ENCODE measurements around the gene CHRNA7.

CHRNA7 gene

GRCh38 chr15:32003558-32003957 lies 26.8 kb upstream of the CHRNA7 start:
- no peaks in the 10 kb centered on the region for H3K9me3 ChIP-seq (ENCODE audit: insufficient read depth, low read depth, low read length)
- no peaks in the 10 kb centered on the region for H3K79me1 ChIP-seq (ENCODE audit: low read length)
- no peak overlapping the region for H4K91ac ChIP-seq (ENCODE audit: low read depth, low read length)
- no peaks in the 10 kb centered on the region for H3K4me1 ChIP-seq (ENCODE audit: control insufficient read depth in 1 of 2, insufficient read depth in 2 of 2, low read length in 2 of 2)
- no peaks in the 10 kb centered on the region for H3K36me3 ChIP-seq (ENCODE audit: control insufficient read depth in 1 of 2, insufficient read depth in 2 of 2, low read length in 2 of 2)
- no peak overlapping the region for H2BK120ac ChIP-seq (ENCODE audit: insufficient read depth, low read length, poor library complexity)
- no peak overlapping the region for H2AK5ac ChIP-seq (ENCODE audit: low read length)
- no peak overlapping the region for H3K18ac ChIP-seq (ENCODE audit: low read length)
- no peak overlapping the region for H4K8ac ChIP-seq (ENCODE audit: low read depth, low read length)
- no peak overlapping the region for H2AFZ ChIP-seq (ENCODE audit: insufficient read depth, low read length, poor library complexity)
- no peak overlapping the region for H2BK5ac ChIP-seq (ENCODE audit: low read depth, low read length, poor library complexity)
- no peak overlapping the region for H3K14ac ChIP-seq (ENCODE audit: low read length)
- H3K27me3 ChIP-seq (ENCODE audit: insufficient read depth, low read length), result no peaks in the 10 kb centered on the region
- no CpG with 5 or more reads among the region's 2 CpGs for WGBS (ENCODE audit: extremely low coverage, insufficient coverage, insufficient read length)
- no peaks in the 10 kb centered on the region for H3K79me2 ChIP-seq (ENCODE audit: control insufficient read depth, insufficient read depth, low read length, poor library complexity)
- no peak overlapping the region for H3K4ac ChIP-seq (ENCODE audit: low read depth, low read length)
- H3K23ac ChIP-seq (ENCODE audit: low read length), result no peak overlapping the region
- H4K12ac ChIP-seq (ENCODE audit: low read depth, low read length), result no peak overlapping the region
- H2BK12ac ChIP-seq (ENCODE audit: low read length), result no peak overlapping the region
- H3K9ac ChIP-seq (ENCODE audit: low read length), result no peak overlapping the region
- no peak overlapping the region for H3K4me3 ChIP-seq (ENCODE audit: low read depth, low read length)
- no peak overlapping the region for H3K27ac ChIP-seq (ENCODE audit: low read depth, low read length)
- H3K4me2 ChIP-seq (ENCODE audit: low read length), result no peak overlapping the region
- no peak for DNase-seq

DNA sequence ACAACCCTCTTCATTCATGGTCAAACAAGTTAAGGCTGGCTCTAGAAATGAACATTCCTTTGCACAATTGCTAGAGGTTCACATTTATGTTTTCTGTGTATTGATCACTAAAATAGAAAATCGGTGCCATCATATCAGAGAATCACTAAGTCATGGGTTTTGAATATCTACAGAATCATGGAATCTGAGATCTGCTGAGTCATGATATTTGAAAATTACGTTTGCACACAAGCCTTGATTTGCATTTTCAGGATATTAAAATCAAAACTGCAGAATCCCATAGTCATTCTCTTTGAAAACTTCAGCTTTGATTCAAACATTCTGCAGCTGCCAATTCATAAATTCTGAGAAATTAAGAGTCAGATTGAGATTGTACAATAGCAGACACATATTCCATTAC lies 26.1 kb upstream of the CHRNA7 start:
- Histone ChIP-seq H2AK5ac (ENCODE audit: low read length) (no peak overlapping the region), H3K4ac (ENCODE audit: low read depth, low read length) (no peak overlapping the region), H3K36me3 (ENCODE audit: control insufficient read depth in 1 of 2, insufficient read depth in 2 of 2, low read length in 2 of 2) (no peaks in the 10 kb centered on the region), H3K27me3 (ENCODE audit: insufficient read depth, low read length) (no peaks in the 10 kb centered on the region), H3K27ac (ENCODE audit: low read depth, low read length) (no peak overlapping the region), H2BK12ac (ENCODE audit: low read length) (no peak overlapping the region), H2AFZ (ENCODE audit: insufficient read depth, low read length, poor library complexity) (no peak overlapping the region), H3K9me3 (ENCODE audit: insufficient read depth, low read depth, low read length) (no peaks in the 10 kb centered on the region), H4K91ac (ENCODE audit: low read depth, low read length) (no peak overlapping the region), H3K4me1 (ENCODE audit: control insufficient read depth in 1 of 2, insufficient read depth in 2 of 2, low read length in 2 of 2) (no peaks in the 10 kb centered on the region), H4K12ac (ENCODE audit: low read depth, low read length) (no peak overlapping the region), H4K8ac (ENCODE audit: low read depth, low read length) (no peak overlapping the region), H3K14ac (ENCODE audit: low read length) (no peak overlapping the region), H2BK5ac (ENCODE audit: low read depth, low read length, poor library complexity) (no peak overlapping the region), H3K4me3 (ENCODE audit: low read depth, low read length) (no peak overlapping the region), H3K4me2 (ENCODE audit: low read length) (no peak overlapping the region), H3K79me2 (ENCODE audit: control insufficient read depth, insufficient read depth, low read length, poor library complexity) (no peaks in the 10 kb centered on the region), H2BK120ac (ENCODE audit: insufficient read depth, low read length, poor library complexity) (no peak overlapping the region), H3K79me1 (ENCODE audit: low read length) (no peaks in the 10 kb centered on the region), H3K9ac (ENCODE audit: low read length) (no peak overlapping the region), H3K23ac (ENCODE audit: low read length) (no peak overlapping the region), H3K18ac (ENCODE audit: low read length) (no peak overlapping the region)
- no CpG with 5 or more reads among the region's 2 CpGs for WGBS (ENCODE audit: extremely low coverage, insufficient coverage, insufficient read length)
- DNase-seq, result no peak

DNA sequence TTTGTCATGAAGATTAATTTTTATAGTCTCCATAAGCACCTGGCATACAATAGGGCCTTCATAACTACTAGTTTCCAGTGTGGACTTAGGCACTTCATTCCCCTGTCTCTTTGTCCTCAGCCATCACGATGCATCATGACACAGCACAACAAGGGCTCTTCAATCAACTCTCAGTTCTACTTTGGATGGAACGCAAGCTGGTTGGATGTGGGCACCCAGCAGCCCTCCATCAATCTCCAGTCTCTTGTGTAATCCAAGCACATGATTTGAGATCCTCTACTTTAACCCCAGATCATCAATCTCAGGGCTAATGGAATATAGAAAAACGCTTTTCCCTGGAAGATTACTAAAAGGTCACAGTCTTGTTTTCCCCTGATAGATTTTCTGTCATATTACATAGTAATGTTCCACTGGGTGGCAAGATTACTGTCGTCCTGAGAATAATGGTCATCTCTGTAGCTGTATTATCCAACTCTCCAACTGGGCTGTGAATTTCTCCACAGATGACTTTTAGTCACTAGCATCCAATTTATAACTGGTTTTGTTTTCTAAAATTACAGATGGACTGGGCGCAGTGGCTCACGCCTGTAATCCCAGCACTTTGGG lies 22.9 kb upstream of the CHRNA7 start:
- Histone ChIP-seq H3K9me3 (ENCODE audit: insufficient read depth, low read depth, low read length) (no peaks in the 10 kb centered on the region), H2AK5ac (ENCODE audit: low read length) (no peak overlapping the region), H2AFZ (ENCODE audit: insufficient read depth, low read length, poor library complexity) (no peak overlapping the region), H3K18ac (ENCODE audit: low read length) (no peak overlapping the region), H3K14ac (ENCODE audit: low read length) (no peak overlapping the region), H3K79me1 (ENCODE audit: low read length) (no peaks in the 10 kb centered on the region), H3K4ac (ENCODE audit: low read depth, low read length) (no peak overlapping the region), H3K4me3 (ENCODE audit: low read depth, low read length) (no peak overlapping the region), H3K79me2 (ENCODE audit: control insufficient read depth, insufficient read depth, low read length, poor library complexity) (no peaks in the 10 kb centered on the region), H4K8ac (ENCODE audit: low read depth, low read length) (no peak overlapping the region), H4K91ac (ENCODE audit: low read depth, low read length) (no peak overlapping the region), H4K12ac (ENCODE audit: low read depth, low read length) (no peak overlapping the region), H3K9ac (ENCODE audit: low read length) (no peak overlapping the region), H3K4me1 (ENCODE audit: control insufficient read depth in 1 of 2, insufficient read depth in 2 of 2, low read length in 2 of 2) (no peaks in the 10 kb centered on the region), H3K27ac (ENCODE audit: low read depth, low read length) (no peak overlapping the region), H2BK5ac (ENCODE audit: low read depth, low read length, poor library complexity) (no peak overlapping the region), H3K36me3 (ENCODE audit: control insufficient read depth in 1 of 2, insufficient read depth in 2 of 2, low read length in 2 of 2) (no peaks in the 10 kb centered on the region), H2BK12ac (ENCODE audit: low read length) (no peak overlapping the region), H2BK120ac (ENCODE audit: insufficient read depth, low read length, poor library complexity) (no peak overlapping the region), H3K4me2 (ENCODE audit: low read length) (no peak overlapping the region), H3K23ac (ENCODE audit: low read length) (no peak overlapping the region), H3K27me3 (ENCODE audit: insufficient read depth, low read length) (no peaks in the 10 kb centered on the region)
- WGBS (ENCODE audit: extremely low coverage, insufficient coverage, insufficient read length), result no CpG with 5 or more reads among the region's 6 CpGs
- DNase-seq, result no peak

- no peaks in the 10 kb centered on the region for H3K79me1 ChIP-seq (ENCODE audit: low read length)
- no peak overlapping the region for H3K27ac ChIP-seq (ENCODE audit: low read depth, low read length)
- DNase-seq, result no peak
- no peak overlapping the region for H2AFZ ChIP-seq (ENCODE audit: insufficient read depth, low read length, poor library complexity)
- no peak overlapping the region for H2BK5ac ChIP-seq (ENCODE audit: low read depth, low read length, poor library complexity)
- WGBS (ENCODE audit: extremely low coverage, insufficient coverage, insufficient read length), result no CpG with 5 or more reads among the region's 1 CpG
- no peak overlapping the region for H4K8ac ChIP-seq (ENCODE audit: low read depth, low read length)
- no peaks in the 10 kb centered on the region for H3K36me3 ChIP-seq (ENCODE audit: control insufficient read depth in 1 of 2, insufficient read depth in 2 of 2, low read length in 2 of 2)
- no peak overlapping the region for H3K4me3 ChIP-seq (ENCODE audit: low read depth, low read length)
- no peak overlapping the region for H2BK12ac ChIP-seq (ENCODE audit: low read length)
- no peak overlapping the region for H3K23ac ChIP-seq (ENCODE audit: low read length)
- no peaks in the 10 kb centered on the region for H3K79me2 ChIP-seq (ENCODE audit: control insufficient read depth, insufficient read depth, low read length, poor library complexity)
- no peak overlapping the region for H3K4ac ChIP-seq (ENCODE audit: low read depth, low read length)
- no peak overlapping the region for H2BK120ac ChIP-seq (ENCODE audit: insufficient read depth, low read length, poor library complexity)
- no peaks in the 10 kb centered on the region for H3K9me3 ChIP-seq (ENCODE audit: insufficient read depth, low read depth, low read length)
- no peaks in the 10 kb centered on the region for H3K27me3 ChIP-seq (ENCODE audit: insufficient read depth, low read length)
- no peak overlapping the region for H3K14ac ChIP-seq (ENCODE audit: low read length)
- no peak overlapping the region for H3K9ac ChIP-seq (ENCODE audit: low read length)
- no peak overlapping the region for H3K4me2 ChIP-seq (ENCODE audit: low read length)
- no peak overlapping the region for H3K18ac ChIP-seq (ENCODE audit: low read length)
- no peak overlapping the region for H2AK5ac ChIP-seq (ENCODE audit: low read length)
- no peak overlapping the region for H4K12ac ChIP-seq (ENCODE audit: low read depth, low read length)
- H4K91ac ChIP-seq (ENCODE audit: low read depth, low read length), result no peak overlapping the region
- no peaks in the 10 kb centered on the region for H3K4me1 ChIP-seq (ENCODE audit: control insufficient read depth in 1 of 2, insufficient read depth in 2 of 2, low read length in 2 of 2)
Observed at GRCh38 chr15:32014953-32015352, 15.4 kb upstream of the CHRNA7 start.

All from trophoblast cell (in vitro differentiated cells and primary cell).